Parathyroid adenoma (tissue), 2 donors: ENCODE results near the gene DET1.
"Not testable (repeated sequence)": the region's sequence is repeated elsewhere in the genome, so short reads cannot be mapped to it uniquely, and the experiment has no call there.

Source experiments
- H2AFZ ChIP-seq: fragments of 300-600 bp; sonication (generic); one replicate; pipeline ENCODE4 v1.7.0; 2017; ENCODE audit warnings: antibody characterized with exemption, mild to moderate bottlenecking
- H3K27ac ChIP-seq: fragments of 300-600 bp; sonication (generic); one replicate; pipeline ENCODE4 v1.7.0; 2017
- H3K27me3 ChIP-seq: fragments of 300-600 bp; sonication (generic); one replicate; pipeline ENCODE4 v1.7.0; 2017; ENCODE audit warnings: low read length; ENCODE audit not compliant: control insufficient read depth, insufficient read depth
- H3K36me3 ChIP-seq: fragments of 300-600 bp; sonication (generic); one replicate; pipeline ENCODE4 v1.7.0; 2017; ENCODE audit warnings: low read length; ENCODE audit not compliant: control insufficient read depth, insufficient read depth
- H3K4me1 ChIP-seq: fragments of 300-600 bp; sonication (generic); one replicate; pipeline ENCODE4 v1.7.0; 2017; ENCODE audit warnings: control low read depth
- H3K4me2 ChIP-seq: fragments of 300-600 bp; sonication (generic); one replicate; pipeline ENCODE4 v1.7.0; 2017; ENCODE audit warnings: low read length
- H3K4me3 ChIP-seq: fragments of 300-600 bp; sonication (generic); one replicate; pipeline ENCODE4 v1.7.0; 2017; ENCODE audit warnings: low read depth, low read length
- H3K79me2 ChIP-seq: fragments of 300-600 bp; sonication (generic); one replicate; pipeline ENCODE4 v1.7.0; 2017; ENCODE audit warnings: control low read depth
- H3K9ac ChIP-seq: fragments of 300-600 bp; sonication (generic); one replicate; pipeline ENCODE4 v1.7.0; 2017; ENCODE audit warnings: mild to moderate bottlenecking
- H3K9me3 ChIP-seq: fragments of 300-600 bp; sonication (generic); one replicate; pipeline ENCODE4 v1.7.0; 2017; ENCODE audit warnings: low read length; ENCODE audit not compliant: control insufficient read depth
- TF ChIP-seq, protein P1 (sequence below): fragments of 300-600 bp; sonication (generic); IDR thresholded peaks from one replicate; pipeline ENCODE4 v1.7.0; 2017; ENCODE audit warnings: antibody characterized with exemption, mild to moderate bottlenecking
- donor health status: primary hyperparathyroidism.

DET1 gene

DNA sequence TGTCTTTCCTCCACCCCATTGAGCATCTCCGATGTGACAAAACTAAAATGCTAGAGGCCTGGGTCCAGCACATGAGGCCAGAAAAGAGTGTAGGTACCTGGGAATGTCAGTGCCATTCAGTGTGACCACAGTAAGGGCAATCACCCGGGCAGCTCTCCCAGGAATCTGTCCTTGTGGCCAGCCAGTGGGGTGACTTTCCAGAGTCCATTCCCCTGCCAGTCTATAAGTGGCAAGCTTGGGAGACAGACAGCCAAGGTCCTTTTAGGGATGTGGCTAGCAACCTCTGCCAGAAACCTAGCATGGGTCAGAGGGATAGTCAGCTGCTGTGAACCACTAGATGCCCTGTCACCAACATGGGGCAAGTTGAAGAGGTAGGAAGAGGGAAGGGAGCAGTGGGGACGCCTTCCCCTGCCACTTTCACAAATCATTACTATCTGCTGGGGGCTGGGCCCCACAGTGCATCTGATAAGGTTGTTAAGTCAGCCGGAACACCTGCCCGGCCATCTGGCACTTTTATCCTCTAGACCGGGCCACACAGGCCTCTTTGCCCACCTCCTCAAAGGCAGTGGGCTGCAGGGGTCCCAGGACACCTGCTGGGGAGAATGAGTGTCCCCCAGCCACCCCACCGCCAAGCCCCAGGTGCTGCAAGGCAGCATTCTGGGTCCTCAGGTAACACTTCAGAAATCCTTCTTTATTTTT, 24.8 kb upstream of the DET1 start:
- TF ChIP-seq, protein P1, sequence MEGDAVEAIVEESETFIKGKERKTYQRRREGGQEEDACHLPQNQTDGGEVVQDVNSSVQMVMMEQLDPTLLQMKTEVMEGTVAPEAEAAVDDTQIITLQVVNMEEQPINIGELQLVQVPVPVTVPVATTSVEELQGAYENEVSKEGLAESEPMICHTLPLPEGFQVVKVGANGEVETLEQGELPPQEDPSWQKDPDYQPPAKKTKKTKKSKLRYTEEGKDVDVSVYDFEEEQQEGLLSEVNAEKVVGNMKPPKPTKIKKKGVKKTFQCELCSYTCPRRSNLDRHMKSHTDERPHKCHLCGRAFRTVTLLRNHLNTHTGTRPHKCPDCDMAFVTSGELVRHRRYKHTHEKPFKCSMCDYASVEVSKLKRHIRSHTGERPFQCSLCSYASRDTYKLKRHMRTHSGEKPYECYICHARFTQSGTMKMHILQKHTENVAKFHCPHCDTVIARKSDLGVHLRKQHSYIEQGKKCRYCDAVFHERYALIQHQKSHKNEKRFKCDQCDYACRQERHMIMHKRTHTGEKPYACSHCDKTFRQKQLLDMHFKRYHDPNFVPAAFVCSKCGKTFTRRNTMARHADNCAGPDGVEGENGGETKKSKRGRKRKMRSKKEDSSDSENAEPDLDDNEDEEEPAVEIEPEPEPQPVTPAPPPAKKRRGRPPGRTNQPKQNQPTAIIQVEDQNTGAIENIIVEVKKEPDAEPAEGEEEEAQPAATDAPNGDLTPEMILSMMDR = no peak
- Histone ChIP-seq H3K9ac (no peak overlapping the region), H3K27ac (no peak overlapping the region), H3K27me3 (no peaks in the 10 kb centered on the region), H3K4me3 (no peak overlapping the region), H3K36me3 (no peaks in the 10 kb centered on the region), H3K79me2 (no peaks in the 10 kb centered on the region), H3K9me3 (no peaks in the 10 kb centered on the region), H2AFZ (peak overlapping the region; percentile 70), H3K4me1 (no peaks in the 10 kb centered on the region), H3K4me2 (no peak overlapping the region)

DNA sequence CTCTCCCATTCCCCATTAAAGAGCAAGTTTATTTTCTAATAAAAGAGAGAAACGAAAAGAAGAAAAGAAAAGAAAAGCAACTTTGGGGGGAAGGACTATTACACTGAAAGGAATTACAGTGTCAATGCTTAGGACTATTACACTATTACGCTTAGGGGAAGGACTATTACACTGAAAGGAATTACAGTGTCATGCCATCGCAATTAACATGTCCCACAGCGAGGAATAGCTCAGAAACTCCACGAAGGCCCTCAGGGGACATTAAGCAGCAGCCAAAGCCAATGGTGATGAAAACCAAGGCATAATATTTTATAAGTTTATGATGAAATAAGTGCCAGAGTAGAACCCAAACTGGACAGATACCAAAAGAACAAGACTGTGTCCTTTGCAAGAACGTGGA, 22.1 kb upstream of the DET1 start:
- H3K4me1 ChIP-seq = no peaks in the 10 kb centered on the region

DNA sequence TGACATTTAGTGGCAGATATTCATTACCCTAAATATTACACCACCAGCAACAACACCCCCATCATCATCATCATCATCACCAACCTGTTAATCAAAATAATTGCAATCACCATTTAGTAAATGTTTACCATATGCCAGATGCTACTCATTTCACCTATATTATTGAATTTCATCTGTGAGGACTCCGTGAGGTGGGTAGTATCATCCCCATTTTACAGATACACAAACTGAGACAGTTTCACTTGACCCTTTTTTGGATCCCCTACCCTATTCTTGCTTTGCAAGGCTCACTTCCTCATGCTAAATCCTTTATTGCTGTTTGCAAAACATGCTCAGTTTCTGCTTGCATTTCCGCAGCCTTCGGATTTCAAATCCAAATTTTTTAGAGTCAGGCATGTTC, 18.3 kb upstream of the DET1 start:
- Histone ChIP-seq H3K4me1 (no peaks in the 10 kb centered on the region), H3K27me3 (no peaks in the 10 kb centered on the region), H3K36me3 (no peaks in the 10 kb centered on the region), H2AFZ (no peak overlapping the region), H3K79me2 (no peaks in the 10 kb centered on the region), H3K27ac (no peak overlapping the region), H3K9ac (no peak overlapping the region), H3K4me2 (no peak overlapping the region), H3K9me3 (no peaks in the 10 kb centered on the region), H3K4me3 (no peak overlapping the region)
- TF ChIP-seq, protein P1 = no peak

More for the DNA sequence above, 22.1 kb upstream of the DET1 start:
- Histone ChIP-seq H3K27me3 (no peaks in the 10 kb centered on the region), H3K36me3 (no peaks in the 10 kb centered on the region), H3K9me3 (no peaks in the 10 kb centered on the region), H3K4me3 (no peak overlapping the region), H3K9ac (no peak overlapping the region), H3K79me2 (no peaks in the 10 kb centered on the region), H3K4me2 (no peak overlapping the region), H2AFZ (no peak overlapping the region), H3K27ac (no peak overlapping the region)
- TF ChIP-seq, protein P1 = no peak

DNA sequence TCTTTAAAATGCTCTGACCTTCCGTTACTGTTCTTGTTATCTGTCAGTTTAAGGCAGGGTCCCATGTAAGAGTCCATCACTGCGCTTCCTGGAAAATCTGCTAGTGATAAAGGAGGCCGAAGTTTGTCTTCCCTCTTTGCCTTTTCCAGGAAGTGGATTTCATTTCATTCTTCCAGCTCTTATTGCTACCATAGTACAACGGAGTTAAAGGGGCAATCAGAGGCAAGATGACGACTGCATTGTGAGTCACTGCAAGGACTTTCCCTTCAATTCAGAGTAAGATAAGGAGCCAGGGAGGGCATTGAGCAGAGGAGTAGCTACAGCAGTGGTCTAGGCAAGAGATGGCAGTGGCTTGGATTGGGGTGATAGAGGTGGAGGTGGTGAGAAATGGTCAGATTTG, 17.2 kb upstream of the DET1 start:
- TF ChIP-seq, protein P1 = no peak
- Histone ChIP-seq H3K27ac (no peak overlapping the region), H3K9me3 (no peaks in the 10 kb centered on the region), H3K79me2 (no peaks in the 10 kb centered on the region), H3K36me3 (no peaks in the 10 kb centered on the region), H3K4me2 (no peak overlapping the region), H3K4me1 (no peaks in the 10 kb centered on the region), H3K4me3 (no peak overlapping the region), H3K27me3 (no peaks in the 10 kb centered on the region), H3K9ac (no peak overlapping the region), H2AFZ (no peak overlapping the region)

DNA sequence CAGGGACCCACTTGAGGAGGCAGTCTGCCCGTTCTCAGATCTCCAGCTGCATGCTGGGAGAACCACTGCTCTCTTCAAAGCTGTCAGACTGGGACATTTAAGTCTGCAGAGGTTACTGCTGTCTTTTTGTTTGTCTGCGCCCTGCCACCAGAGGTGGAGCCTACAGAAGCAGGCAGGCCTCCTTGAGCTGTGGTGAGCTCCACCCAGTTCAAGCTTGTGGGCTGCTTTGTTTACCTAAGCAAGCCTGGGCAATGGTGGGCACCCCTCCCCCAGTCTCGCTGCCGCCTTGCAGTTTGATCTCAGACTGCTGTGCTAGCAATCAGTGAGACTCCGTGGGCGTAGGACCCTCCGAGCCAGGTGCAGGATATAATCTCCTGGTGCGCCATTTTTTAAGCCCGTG, 13.1 kb upstream of the DET1 start:
- not testable (repeated sequence) for H3K79me2 ChIP-seq, H3K27me3 ChIP-seq, H3K9ac ChIP-seq, H3K9me3 ChIP-seq, H3K27ac ChIP-seq, H3K36me3 ChIP-seq, H2AFZ ChIP-seq, H3K4me3 ChIP-seq, H3K4me1 ChIP-seq, H3K4me2 ChIP-seq

DNA sequence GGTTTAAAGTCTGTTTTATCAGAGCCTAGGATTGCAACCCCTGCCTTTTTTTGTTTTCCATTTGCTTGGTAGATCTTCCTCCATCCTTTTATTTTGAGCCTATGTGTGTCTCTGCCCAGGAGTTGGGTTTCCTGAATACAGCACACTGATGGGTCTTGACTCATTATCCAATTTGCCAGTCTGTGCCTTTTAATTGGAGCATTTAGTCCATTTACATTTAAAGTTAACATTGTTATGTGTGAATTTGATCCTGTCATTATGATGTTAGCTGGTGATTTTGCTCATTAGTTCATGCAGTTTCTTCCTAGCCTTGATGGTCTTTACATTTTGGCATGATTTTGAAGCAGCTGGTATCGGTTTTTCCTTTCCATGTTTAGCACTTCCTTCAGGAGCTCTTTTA, 11.5 kb upstream of the DET1 start:
- H3K27me3 ChIP-seq, H3K4me3 ChIP-seq, H3K36me3 ChIP-seq, H3K4me1 ChIP-seq, H3K9ac ChIP-seq, H3K27ac ChIP-seq, H2AFZ ChIP-seq, H3K9me3 ChIP-seq, H3K79me2 ChIP-seq, H3K4me2 ChIP-seq: not testable (repeated sequence)

DNA sequence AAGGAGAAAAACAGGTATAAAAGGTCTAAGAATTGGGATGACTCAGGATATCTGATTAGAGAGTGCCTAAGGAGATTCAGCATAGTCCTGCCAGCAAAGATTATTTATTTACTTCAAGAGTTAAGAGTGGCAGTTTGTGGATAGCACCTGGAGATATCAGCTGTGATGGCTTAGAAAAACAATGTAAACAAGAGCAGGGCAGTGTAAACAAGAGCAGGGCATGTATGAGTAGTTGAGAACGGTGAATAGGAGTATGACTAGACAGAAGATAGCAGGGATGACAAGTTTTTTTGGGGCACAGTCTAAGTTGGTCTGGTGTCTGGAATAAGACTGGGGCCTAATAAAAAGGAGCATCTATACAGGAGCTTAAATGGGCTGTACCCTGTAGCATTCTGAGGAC, 1.5 kb upstream of the DET1 start:
- not testable (repeated sequence) for H3K4me3 ChIP-seq, H3K4me2 ChIP-seq, H3K9me3 ChIP-seq, H3K79me2 ChIP-seq, H3K4me1 ChIP-seq, H3K9ac ChIP-seq, H3K36me3 ChIP-seq, H3K27ac ChIP-seq, H2AFZ ChIP-seq, H3K27me3 ChIP-seq

DNA sequence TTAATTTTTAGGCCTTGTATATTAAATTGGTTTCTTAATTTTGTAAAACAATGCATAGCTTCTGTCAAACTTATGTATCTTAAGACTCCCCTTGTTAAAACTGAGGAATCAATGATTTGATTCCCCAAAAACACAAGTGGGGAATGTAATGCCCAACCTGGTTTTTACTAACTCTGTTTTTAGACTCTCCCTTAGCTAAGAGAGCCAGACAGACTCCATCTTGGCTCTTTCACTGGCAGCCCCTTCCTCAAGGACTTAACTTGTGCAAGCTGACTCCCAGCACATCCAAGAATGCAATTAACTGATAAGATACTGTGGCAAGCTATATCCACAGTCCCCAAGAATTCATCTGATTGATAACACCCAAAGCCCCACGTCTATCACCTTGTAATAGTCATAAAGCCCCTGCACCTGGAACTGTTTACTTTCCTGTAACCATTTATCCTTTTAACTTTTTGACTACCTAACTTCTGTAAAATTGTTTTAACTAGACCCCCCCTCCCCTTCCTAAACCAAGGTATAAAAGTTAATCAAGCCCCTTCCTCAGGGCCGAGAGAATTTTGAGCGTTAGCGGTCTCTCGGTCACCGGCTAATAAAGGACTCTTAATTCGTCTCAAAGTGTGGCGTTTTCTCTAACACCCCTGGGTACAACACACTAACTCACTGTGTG, 768 bp downstream of the DET1 start:
- not testable (repeated sequence) for H3K36me3 ChIP-seq, H3K9ac ChIP-seq, H3K4me1 ChIP-seq, H3K27me3 ChIP-seq, H3K9me3 ChIP-seq, H3K79me2 ChIP-seq
- Histone ChIP-seq H3K4me2 (peak overlapping the region; percentile 68), H3K27ac (peak overlapping the region; percentile 55), H3K4me3 (peak overlapping the region; percentile 73), H2AFZ (peak overlapping the region; percentile 79)
